CD4-positive, alpha-beta T cell treated with Interleukin-1 beta for 1 hour (primary cell): ENCODE data around the gene WNT9A.

Experiments used
- DNase-seq, 2 donors: peaks; one replicate each; pipeline ENCODE4 v3.0.0-alpha.2; 2020 to 2022

Gene WNT9A

GRCh38 chr1:227907439-227908015 lies 40.2 kb downstream of the WNT9A start:
- no peak for DNase-seq

DNA sequence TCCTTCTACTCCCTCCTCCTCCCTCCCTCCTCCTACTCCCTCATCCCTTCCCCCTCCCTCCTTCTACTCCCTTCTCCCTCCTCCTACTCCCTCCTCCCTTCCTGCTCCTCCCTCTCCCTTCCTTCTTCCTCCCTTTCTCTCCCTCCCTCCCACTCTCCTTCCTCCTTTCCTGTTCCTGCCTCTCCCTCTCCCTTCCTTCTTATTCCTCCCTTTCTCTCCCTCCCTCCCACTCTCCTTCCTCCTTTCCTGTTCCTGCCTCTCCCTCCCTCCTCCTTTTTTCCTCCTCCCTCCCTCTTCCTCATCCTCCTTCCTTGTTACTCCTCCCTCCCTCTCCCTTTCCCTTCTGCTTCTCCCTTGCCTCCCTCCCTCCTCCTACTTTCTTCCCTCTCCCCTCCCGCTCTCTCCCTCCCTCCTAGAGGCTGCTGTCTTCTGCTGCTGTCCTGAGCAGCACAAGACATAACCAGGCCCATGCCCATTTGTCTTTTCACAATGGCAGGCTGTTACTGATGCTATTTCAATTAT lies 41.1 kb downstream of the WNT9A start:
- DNase-seq = no peak

GRCh38 chr1:227905573-227906487 lies 41.9 kb downstream of the WNT9A start:
- no peak for DNase-seq

DNA sequence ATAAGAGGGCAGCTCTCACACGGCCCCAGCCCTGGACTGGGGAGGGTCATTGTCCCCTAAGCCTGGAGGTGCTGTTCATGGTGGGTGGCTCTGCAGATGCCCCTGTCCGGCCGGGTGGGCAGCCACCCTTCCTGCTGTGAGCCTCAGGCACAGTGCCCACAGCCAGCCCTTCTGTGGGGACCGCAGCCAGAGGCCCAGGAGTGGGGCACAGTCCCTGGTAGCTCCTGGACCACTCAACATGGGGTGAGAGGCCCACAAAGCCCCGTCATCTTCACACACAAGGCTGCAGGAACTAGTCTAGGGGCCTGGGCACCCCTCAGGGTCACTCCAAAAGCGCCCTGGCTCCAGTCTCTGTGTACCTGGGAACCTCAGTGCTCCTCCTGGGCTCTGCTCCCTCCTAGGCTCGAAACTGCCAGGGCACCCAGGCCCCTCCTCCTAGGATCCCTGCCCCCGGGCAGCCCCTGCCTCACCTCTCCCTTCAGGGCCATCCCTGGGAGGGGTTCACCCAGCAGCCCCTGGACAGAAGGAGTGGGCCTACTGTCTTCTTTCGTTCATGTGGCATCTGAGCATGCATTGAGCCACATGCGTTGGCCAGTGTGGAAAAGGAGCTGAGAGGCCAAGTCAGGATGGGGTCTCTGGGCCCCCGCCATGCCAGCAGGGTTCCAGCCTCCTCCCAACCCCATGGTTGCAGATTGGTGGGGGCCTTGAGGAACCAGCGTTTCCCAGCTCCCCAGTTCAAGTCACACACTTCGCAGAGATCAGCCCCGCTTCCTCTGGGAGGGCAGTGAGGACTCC lies 43.0 kb downstream of the WNT9A start:
- no peak for DNase-seq

DNA sequence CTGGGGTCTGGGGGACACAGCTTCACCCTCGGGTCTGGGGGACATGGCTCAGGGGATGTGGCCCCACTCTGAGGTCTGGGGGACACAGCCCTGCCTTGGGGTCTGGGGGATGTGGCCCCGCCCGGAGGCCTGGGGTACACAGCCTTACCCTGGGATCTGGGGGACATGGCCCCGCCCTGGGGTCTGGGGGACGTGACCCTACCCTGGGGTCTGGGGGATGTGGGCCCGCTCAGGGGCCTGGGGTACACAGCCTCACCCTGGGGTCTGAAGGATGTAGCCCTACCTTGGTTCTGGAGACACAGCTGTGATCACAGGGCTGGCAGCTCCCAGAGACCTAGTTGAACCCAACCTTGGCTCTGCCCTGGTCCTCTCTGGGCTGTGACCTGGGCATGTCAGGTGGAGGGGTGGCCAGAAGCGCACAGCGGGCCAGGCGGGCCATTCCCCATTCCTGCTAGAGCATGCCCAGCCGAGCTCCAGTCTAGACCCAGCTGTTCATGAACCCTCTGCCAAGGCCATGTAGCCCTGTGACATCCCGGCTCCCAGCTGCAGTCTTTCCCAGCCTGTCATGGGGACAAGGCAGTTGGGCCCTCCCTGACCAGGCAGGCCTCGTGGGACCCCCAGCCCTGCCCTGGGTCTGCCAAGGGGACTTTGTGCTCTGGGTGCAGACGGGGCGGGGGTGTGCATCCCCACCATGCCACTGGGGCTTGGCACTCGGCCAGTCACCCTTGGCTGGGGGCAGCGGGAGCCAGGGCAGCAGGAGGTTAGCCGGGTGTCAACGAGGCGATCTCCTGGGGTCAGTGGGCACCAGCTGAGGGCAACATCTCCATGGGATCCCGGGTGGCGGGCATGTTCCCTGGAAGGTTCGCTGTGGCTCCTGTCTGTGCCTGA lies 43.9 kb downstream of the WNT9A start:
- DNase-seq = no peak

DNA sequence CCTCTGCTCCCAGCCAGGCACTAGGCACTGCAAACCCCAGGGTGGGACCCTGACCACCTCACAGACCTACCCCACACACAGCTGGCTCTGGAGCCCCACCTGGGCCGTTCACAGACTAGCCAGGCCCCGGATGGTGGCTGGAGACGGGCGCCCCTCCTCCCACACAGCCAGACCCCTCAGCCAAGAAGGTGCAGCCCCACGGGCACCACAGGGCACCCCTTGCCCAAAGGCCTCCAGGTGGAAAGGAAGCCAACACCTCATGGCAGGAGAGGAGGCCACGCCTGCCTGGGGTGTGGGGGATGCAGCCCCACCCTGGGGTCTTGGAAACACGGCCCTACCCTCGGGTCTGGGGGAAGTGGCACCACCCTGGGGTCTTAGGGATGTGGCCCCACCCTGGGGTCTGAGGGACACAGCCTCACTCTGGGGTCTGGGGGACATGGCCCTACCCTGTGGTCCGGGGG lies 44.6 kb downstream of the WNT9A start:
- no peak for DNase-seq

DNA sequence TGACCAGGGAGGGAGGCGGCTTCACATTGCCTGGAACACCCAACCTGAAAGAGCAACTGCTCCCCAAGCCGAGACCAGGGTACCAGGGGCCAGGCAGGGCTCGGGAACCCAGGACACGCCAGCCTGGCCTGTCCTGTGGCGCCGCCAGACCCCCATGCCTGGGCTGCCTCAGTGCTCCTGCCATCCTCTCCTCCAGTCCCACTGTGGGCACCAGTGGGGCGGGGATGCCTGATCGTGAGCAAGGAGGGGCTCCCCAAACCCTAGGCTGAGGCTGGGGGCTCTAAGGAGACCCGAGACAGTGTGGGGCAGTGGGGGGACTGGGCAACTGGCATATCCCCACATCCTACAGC lies 45.1 kb downstream of the WNT9A start:
- DNase-seq = no peak

- DNase-seq = no peak
Observed at GRCh38 chr1:227901906-227902640, 45.7 kb downstream of the WNT9A start.

DNA sequence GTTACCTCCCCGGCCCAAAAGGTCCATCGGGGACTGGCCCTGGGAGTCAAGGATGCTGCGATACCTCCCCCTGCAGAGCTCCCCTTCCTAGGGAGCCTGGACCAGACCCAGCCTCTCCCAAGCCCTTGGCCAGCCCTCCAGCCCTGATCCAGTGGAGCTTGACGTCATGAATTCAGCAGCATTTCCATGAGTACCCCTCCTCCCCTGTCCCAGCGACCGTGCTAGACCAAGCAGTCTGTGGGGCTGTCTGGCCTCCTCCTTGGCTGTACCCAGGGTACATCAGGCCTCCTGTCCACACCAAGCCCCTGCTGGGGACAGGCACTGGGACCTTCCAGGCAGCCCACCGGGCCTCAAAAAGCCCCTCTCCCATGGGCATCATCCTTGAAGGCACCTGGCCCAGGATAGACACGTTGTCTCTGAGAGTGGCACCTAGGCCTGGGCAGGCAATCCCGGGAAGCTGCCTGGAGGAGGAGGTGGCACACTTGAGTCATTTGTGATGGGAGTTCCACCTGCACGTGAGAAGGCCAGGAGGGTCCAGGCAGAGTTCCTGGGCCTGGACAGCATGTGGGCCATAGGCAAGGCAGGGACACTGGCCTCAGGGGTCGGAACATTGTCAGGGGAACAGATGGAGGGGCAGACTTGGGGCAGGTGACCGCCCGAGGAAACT lies 46.4 kb downstream of the WNT9A start:
- DNase-seq = no peak

- no peak for DNase-seq
Observed at GRCh38 chr1:227900571-227901051, 47.1 kb downstream of the WNT9A start.

DNA sequence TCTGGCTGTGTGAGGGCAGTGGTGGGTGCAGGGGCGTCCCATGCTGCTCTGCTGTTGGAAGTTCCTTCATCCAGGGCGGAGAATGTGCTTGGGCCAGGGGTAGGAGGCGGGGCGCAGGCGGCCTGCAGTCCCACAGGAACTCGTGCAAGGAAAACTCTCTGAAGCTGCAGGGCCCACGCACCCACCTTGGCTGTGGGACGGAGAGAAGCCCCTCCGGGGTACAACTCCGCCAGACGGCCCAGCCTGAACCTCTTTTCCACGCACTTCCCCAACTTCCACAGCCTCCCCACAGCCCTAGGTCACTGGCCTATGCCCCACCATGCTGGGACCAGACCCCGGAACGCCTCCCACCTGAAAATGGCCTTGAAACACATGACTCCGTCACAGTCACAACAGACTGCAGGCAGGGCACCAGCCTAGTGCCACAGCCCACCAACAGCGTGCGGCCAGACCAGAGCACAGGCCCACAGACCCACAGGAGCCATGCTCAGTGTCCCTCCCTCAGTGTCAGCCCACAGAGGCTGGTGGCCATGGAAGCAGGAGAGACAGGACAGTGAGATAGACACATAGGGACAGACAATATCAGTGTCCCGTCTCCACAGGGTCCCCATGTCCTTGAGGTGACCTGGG lies 47.8 kb downstream of the WNT9A start:
- no peak for DNase-seq

DNA sequence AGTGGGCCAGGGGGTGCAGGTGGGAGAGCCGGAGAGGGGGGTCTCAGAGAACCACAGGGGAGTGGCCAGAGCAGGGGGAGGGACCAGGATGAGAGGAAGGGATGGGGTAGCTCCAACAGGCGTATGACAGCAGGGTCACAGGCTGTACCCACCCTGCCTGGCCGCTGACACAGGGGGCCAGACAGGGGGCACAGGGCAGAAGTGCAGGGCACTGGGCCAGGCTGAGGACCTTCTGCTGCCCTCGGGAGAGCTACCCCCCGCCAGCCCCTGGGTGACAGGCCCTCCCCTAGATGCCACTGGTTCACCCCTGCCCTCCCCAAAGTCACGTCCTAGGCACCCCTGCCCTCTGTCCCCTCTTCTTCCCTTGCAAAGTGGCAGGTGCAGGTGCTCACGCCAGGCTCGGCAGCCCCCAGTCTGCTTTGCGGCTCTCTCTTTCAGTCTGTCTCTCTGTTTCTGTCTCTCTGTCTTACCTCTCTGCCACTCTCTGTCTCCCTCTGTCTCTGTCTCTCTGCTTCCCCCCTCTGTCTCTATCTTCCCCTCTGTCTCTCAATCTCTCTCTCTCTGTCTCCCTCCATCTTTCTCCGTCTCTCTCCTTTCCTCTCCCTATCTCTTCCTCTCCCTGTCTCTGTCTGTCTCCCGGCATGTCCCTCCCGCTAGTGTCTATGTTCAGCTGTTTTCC lies 48.5 kb downstream of the WNT9A start:
- no peak for DNase-seq

DNA sequence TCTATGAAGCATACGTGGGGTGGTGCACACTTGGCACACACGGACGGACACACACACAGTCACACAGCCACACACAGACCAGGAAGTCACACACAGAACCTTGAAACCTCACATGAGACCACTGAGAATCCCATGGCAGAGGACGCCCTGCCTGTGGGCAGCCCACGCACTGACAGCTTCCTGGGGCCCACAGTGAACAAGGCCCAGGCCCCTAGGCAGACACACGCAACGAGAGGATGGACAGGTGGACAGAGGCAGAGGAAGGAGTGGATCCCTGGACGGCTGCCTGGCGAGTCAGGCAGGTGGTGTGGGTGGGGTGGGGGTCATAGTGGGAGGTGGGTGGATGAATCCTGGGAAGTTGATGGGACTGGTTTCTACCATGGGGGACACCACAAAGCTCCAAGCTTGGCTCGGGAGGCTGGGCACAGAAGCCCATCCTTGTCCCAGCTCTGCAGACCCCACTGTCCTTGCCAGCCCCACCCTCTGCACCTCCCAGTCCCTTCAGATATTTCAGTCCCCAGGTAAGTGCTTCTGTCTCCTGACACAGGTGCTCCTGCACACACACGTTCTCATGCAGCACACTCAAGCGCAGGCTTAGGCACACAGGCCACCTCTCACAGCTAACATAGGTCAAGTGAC lies 49.1 kb downstream of the WNT9A start:
- no peak for DNase-seq

DNA sequence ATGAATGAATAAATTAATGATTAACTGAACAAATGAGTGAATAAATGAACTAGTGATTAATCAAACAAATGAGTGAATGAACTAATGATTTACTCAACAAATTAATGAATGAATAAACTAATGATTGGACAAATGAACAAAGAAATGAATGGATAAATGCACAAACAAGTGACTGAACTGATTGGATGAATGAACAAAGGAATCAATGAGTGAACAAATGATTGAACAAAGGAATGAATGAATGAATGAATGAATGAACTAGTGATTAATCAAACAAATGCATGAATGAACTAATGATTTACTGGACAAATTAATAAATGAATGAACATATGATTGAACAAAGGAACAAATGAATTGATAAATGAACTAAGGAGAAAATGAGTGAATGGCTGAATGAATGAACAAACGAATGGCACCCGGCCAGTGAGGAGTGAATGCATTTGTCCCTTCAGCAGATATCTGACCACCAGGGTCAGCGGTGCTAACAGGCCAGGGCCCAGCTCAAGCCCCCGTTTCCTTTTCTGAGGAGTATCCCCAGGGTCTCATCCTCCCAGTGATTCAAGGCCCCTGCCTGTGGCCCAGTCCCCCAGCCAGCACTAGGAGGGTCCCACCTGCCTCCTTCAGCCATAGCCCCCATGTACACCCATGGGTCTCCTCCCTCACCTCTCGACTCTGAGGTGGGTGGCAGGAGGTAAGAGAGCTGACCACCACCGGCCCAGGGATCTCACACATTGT lies 49.9 kb downstream of the WNT9A start:
- no peak for DNase-seq

DNA sequence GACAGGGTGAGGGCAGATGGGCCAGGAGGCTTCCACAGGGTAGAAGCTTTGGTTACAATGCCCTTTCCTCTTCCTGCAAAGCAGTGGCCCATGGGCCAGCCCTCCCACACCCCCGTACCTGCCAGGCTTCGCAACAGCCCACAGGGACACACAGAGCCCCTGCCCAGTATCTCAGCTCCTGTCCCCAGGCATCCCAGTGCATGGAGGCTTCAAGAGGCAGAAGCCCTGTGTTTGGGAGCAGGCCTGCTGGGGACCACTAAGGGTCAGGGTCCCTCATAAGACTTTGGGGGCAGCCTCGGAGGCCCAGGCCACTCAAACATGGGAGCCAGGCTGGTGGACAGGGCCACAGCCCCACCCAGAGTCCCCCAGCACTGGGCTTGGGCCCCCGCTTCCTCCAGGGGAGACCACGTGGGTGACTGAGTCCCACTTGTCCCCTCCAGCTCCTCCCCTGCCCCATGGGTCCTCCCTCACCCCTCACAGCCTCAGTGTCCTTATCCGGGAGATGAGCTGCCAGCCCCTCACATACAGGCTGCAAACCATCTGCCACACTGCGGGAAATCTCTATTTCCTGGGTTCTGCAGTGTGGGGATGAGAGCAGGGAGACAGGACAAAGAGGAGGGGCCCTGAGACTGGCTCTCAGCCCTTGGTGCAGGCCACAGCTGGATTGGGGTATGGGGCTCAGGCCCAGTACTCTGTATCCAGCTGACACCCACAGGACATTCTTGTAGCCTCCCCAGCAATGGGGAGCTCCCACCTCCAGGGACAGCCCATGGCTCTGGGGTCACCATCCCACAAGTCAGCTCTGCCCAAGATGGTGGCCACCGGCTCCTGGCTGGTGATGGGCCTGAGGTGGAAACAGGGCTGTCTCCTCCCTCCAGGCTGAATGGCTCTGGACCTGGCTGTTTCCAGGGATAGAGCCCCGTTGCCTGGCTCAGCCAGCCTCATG lies 50.7 kb downstream of the WNT9A start:
- DNase-seq = no peak

- no peak for DNase-seq
Observed at GRCh38 chr1:227895828-227896685, 51.7 kb downstream of the WNT9A start.
